ENCODE data around the gene ABCG2. TPM values are rescaled to one million over a fixed set of nuclear protein-coding genes. Genes with fewer than 3 reads are reported as not detected.

Gene ABCG2
- polyA plus RNA-seq, 2 of the 4 experiments (the other 2 are of a cell fraction): 27.9 to 55.3 TPM

- peaks cover 70% of the 10 kb centered on the region for H3K4me1 ChIP-seq
- POLR2A ChIA-PET: interaction anchor here (1.3 kb wide), 1 partner anchor 15 kb away, joined by 3 read pairs; the partner anchor contains the start of gene ABCG2
- WGBS (ENCODE audit: missing lambda C conversion rate): 0% methylated on average over 2 of the region's 2 CpGs
- CTCF ChIA-PET: interaction anchor here (1.5 kb wide), 1 partner anchor 68 kb away, joined by 4 read pairs; no protein-coding TSS in a partner anchor
- ATAC-seq: peak; percentile 81 to 89
- no peaks in the 10 kb centered on the region for H3K9me3 ChIP-seq
- FAIRE-seq: peak; percentile 32
- no peak overlapping the region for H3K4me3 ChIP-seq
- peak overlapping the region; percentile 76 for H3K4me2 ChIP-seq
- peak overlapping the region; percentile 73 to 81 for H3K27ac ChIP-seq
- DNase-seq (ENCODE audit: low read depth in 1 of 2, low spot score in 1 of 2): peak; percentile 46 to 56
- TF ChIP-seq ZSCAN20 (CRISPR knock-in tag; IDR thresholded peaks at IDR 0.05) (no peak), REST (IDR thresholded peaks at IDR 0.05) (no peak), HES2 (IDR thresholded peaks at IDR 0.05) (no peak), FOSL2 (IDR thresholded peaks at IDR 0.05) (peak; percentile 79), FOSL2 (CRISPR knock-in tag; IDR thresholded peaks at IDR 0.05) (peak; percentile 91), MAX (IDR thresholded peaks at IDR 0.05) (peak; percentile 31; the same call in 1 of the 2 replicates), FOXS1 (CRISPR knock-in tag; IDR thresholded peaks at IDR 0.05) (no peak), CTCF (IDR thresholded peaks at IDR 0.05) (no peak), BCL3 (IDR thresholded peaks at IDR 0.05) (no peak), ZC3H11A (IDR thresholded peaks at IDR 0.05) (no peak), CBX8 (IDR thresholded peaks at IDR 0.05) (no peak), GATA3 (IDR thresholded peaks at IDR 0.05; ENCODE audit: borderline replicate concordance) (peak; percentile 45; the same call in 1 of the 2 replicates), ATOH8 (CRISPR knock-in tag; IDR thresholded peaks at IDR 0.05; ENCODE audit: low read depth) (no peak), FOSB (CRISPR knock-in tag; IDR thresholded peaks at IDR 0.05) (no peak), BHLHE40 (IDR thresholded peaks at IDR 0.05; ENCODE audit: low read depth, low read length) (no peak), SMC3 (IDR thresholded peaks at IDR 0.05) (no peak), HOXB13 (CRISPR knock-in tag; IDR thresholded peaks at IDR 0.05; ENCODE audit: low read depth) (no peak), E2F6 (IDR thresholded peaks at IDR 0.05; ENCODE audit: borderline replicate concordance, low read depth) (no peak), JUNB (IDR thresholded peaks at IDR 0.05) (peak; percentile 72), ESRRA (IDR thresholded peaks at IDR 0.05; ENCODE audit: borderline replicate concordance, low read length) (no peak), ZNF302 (CRISPR knock-in tag; IDR thresholded peaks at IDR 0.05) (no peak), PHF8 (IDR thresholded peaks at IDR 0.05; ENCODE audit: borderline replicate concordance, low read depth) (no peak), CEBPB (IDR thresholded peaks at IDR 0.05) (peak in 1 of 2 experiments; percentile 2; a peak in 1 of 4 replicates), POLR2A (IDR thresholded peaks at IDR 0.05; ENCODE audit: low read length) (no peak), JUN (IDR thresholded peaks at IDR 0.05) (no peak), HMGXB4 (CRISPR knock-in tag; IDR thresholded peaks at IDR 0.05; ENCODE audit: borderline replicate concordance) (no peak), KDM1A (IDR thresholded peaks at IDR 0.05; ENCODE audit: low read depth) (no peak), HEYL (CRISPR knock-in tag; IDR thresholded peaks at IDR 0.05) (no peak), RAD21 (conservative IDR thresholded peaks at IDR 0.05 in 1 of 2, IDR thresholded peaks at IDR 0.05 in 1 of 2) (0 out of 5 replicates have a peak, but pooled peaks of 1 of the 2 experiments have one; percentile 6), CHD4 (IDR thresholded peaks at IDR 0.05; ENCODE audit: borderline replicate concordance) (no peak), HOXA7 (CRISPR knock-in tag; IDR thresholded peaks at IDR 0.05) (no peak), HDAC2 (IDR thresholded peaks at IDR 0.05) (no peak)
Measured at GRCh38 chr4:88143504-88143903, 14.9 kb downstream of the ABCG2 start.

Measured in A549 (cell line).